ENCODE results near the gene CCL27.

The CCL27 gene

DNA sequence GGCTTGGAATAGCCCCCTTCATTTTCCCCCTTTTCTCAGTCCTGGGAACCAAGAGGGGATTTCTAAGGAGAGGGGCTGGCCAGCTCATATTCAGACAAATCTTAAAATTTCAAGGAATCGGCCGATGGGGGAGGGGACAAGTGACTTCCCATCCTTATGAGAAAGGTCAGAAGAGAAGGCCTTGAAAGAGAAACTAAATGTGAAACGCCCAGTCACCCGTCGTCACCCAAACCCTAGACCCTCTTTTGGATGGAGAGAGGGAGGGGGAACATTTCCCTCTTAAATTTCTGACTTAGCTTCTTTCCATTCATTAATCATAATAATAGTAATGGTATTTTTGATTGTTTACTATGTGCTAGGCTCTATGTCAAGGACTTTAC, 29.5 kb upstream of the CCL27 start:
- H3K4me3 ChIP-seq (ENCODE audit: low read depth, low read length), result no peak overlapping the region
- no peaks in the 10 kb centered on the region for H3K36me3 ChIP-seq (ENCODE audit: insufficient read depth, low read length)
- no peaks in the 10 kb centered on the region for H3K27me3 ChIP-seq (ENCODE audit: insufficient read depth, low read length)
- no peak overlapping the region for H2AFZ ChIP-seq (ENCODE audit: low read length, unreplicated experiment)
- H3K79me2 ChIP-seq (ENCODE audit: control insufficient read depth, insufficient read depth, low read length, unreplicated experiment), result no peaks in the 10 kb centered on the region
- H3K27ac ChIP-seq (ENCODE audit: low read depth, low read length), result no peak overlapping the region
- H3K4me1 ChIP-seq (ENCODE audit: control insufficient read depth, insufficient read depth, low read length, unreplicated experiment), result peaks cover 2% of the 10 kb centered on the region

GRCh38 chr9:34690983-34691935, 28.8 kb upstream of the CCL27 start, which contains the start of gene CCL19:
Gene CCL19, minus strand, starts transcription at chr9:34691276. Its CDS starts 137 bp downstream, at chr9:34691139.
- Histone ChIP-seq H3K4me1 (ENCODE audit: control insufficient read depth, insufficient read depth, low read length, unreplicated experiment) (peaks cover 8% of the 10 kb centered on the region), H2AFZ (ENCODE audit: low read length, unreplicated experiment) (no peak within 1 kb of the TSS), H3K27ac (ENCODE audit: low read depth, low read length) (no peak within 1 kb of the TSS)

DNA sequence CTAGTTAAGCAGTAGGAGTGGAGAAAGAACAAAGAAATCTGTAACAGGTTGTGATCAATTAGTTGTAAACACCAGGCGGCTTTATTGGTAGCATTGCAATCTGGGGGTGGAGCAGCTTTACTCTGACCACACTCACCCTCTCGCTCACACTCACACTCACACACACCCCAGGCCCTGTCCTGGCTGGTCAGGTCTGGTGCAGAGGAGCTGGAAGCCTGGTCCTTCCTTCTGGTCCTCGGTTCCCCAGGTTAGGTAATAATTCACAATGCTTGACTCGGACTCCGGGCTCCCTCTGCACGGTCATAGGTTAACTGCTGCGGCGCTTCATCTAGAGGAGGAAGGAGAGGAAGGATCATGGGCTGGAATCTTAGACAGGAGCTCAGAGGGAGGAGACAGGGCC, 27.1 kb upstream of the CCL27 start:
- Histone ChIP-seq H3K27me3 (ENCODE audit: insufficient read depth, low read length) (no peaks in the 10 kb centered on the region), H2AFZ (ENCODE audit: low read length, unreplicated experiment) (no peak overlapping the region), H3K4me3 (ENCODE audit: low read depth, low read length) (no peak overlapping the region), H3K27ac (ENCODE audit: low read depth, low read length) (no peak overlapping the region), H3K4me1 (ENCODE audit: control insufficient read depth, insufficient read depth, low read length, unreplicated experiment) (peaks cover 9% of the 10 kb centered on the region), H3K36me3 (ENCODE audit: insufficient read depth, low read length) (no peaks in the 10 kb centered on the region), H3K79me2 (ENCODE audit: control insufficient read depth, insufficient read depth, low read length, unreplicated experiment) (no peaks in the 10 kb centered on the region)

More at GRCh38 chr9:34690983-34691935, 28.8 kb upstream of the CCL27 start, which contains the start of gene CCL19:
- Histone ChIP-seq H3K27me3 (ENCODE audit: insufficient read depth, low read length) (no peaks in the 10 kb centered on the region), H3K36me3 (ENCODE audit: insufficient read depth, low read length) (no peaks in the 10 kb centered on the region), H3K4me3 (ENCODE audit: low read depth, low read length) (no peak within 1 kb of the TSS), H3K79me2 (ENCODE audit: control insufficient read depth, insufficient read depth, low read length, unreplicated experiment) (no peaks in the 10 kb centered on the region)

- H3K79me2 ChIP-seq (ENCODE audit: control insufficient read depth, insufficient read depth, low read length, unreplicated experiment), result no peaks in the 10 kb centered on the region
- no peak overlapping the region for H3K27ac ChIP-seq (ENCODE audit: low read depth, low read length)
- no peak overlapping the region for H2AFZ ChIP-seq (ENCODE audit: low read length, unreplicated experiment)
- H3K4me1 ChIP-seq (ENCODE audit: control insufficient read depth, insufficient read depth, low read length, unreplicated experiment), result peaks cover 9% of the 10 kb centered on the region
- no peaks in the 10 kb centered on the region for H3K36me3 ChIP-seq (ENCODE audit: insufficient read depth, low read length)
- no peak overlapping the region for H3K4me3 ChIP-seq (ENCODE audit: low read depth, low read length)
- no peaks in the 10 kb centered on the region for H3K27me3 ChIP-seq (ENCODE audit: insufficient read depth, low read length)
Observed at GRCh38 chr9:34689116-34689470, 26.6 kb upstream of the CCL27 start.

- no peak overlapping the region for H2AFZ ChIP-seq (ENCODE audit: low read length, unreplicated experiment)
- no peak overlapping the region for H3K27ac ChIP-seq (ENCODE audit: low read depth, low read length)
- H3K79me2 ChIP-seq (ENCODE audit: control insufficient read depth, insufficient read depth, low read length, unreplicated experiment), result no peaks in the 10 kb centered on the region
- peaks cover 9% of the 10 kb centered on the region for H3K4me1 ChIP-seq (ENCODE audit: control insufficient read depth, insufficient read depth, low read length, unreplicated experiment)
- H3K27me3 ChIP-seq (ENCODE audit: insufficient read depth, low read length), result no peaks in the 10 kb centered on the region
- no peak overlapping the region for H3K4me3 ChIP-seq (ENCODE audit: low read depth, low read length)
- H3K36me3 ChIP-seq (ENCODE audit: insufficient read depth, low read length), result no peaks in the 10 kb centered on the region
Observed at GRCh38 chr9:34688329-34689115, 26.1 kb upstream of the CCL27 start.

- H3K36me3 ChIP-seq (ENCODE audit: insufficient read depth, low read length), result no peaks in the 10 kb centered on the region
- no peaks in the 10 kb centered on the region for H3K27me3 ChIP-seq (ENCODE audit: insufficient read depth, low read length)
- H2AFZ ChIP-seq (ENCODE audit: low read length, unreplicated experiment), result no peak overlapping the region
- peaks cover 9% of the 10 kb centered on the region for H3K4me1 ChIP-seq (ENCODE audit: control insufficient read depth, insufficient read depth, low read length, unreplicated experiment)
- H3K27ac ChIP-seq (ENCODE audit: low read depth, low read length), result no peak overlapping the region
- H3K79me2 ChIP-seq (ENCODE audit: control insufficient read depth, insufficient read depth, low read length, unreplicated experiment), result no peaks in the 10 kb centered on the region
- no peak overlapping the region for H3K4me3 ChIP-seq (ENCODE audit: low read depth, low read length)
Observed at GRCh38 chr9:34687276-34688030, 25.0 kb upstream of the CCL27 start.

DNA sequence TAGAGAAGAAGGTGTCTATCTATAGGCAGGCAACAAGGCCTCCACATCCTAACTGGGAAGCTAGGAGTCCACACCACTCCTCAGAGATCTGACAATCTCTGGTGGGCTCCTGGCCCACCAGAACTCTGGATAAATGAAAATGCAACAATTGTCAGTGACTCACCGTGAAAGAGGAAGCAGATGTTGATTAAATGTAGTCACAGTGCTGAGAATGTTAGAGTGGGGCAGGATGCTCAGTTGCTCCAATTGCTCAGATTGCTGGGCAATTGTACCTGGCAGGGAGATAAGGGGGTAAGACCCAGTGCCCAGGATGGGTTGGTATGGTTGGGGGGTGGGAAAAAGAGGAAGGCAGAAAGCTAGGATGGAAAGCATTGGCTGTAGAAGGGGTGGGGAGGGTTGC, 24.3 kb upstream of the CCL27 start:
- Histone ChIP-seq H2AFZ (ENCODE audit: low read length, unreplicated experiment) (no peak overlapping the region), H3K4me1 (ENCODE audit: control insufficient read depth, insufficient read depth, low read length, unreplicated experiment) (peaks cover 9% of the 10 kb centered on the region), H3K36me3 (ENCODE audit: insufficient read depth, low read length) (no peaks in the 10 kb centered on the region), H3K27me3 (ENCODE audit: insufficient read depth, low read length) (no peaks in the 10 kb centered on the region), H3K4me3 (ENCODE audit: low read depth, low read length) (no peak overlapping the region), H3K79me2 (ENCODE audit: control insufficient read depth, insufficient read depth, low read length, unreplicated experiment) (no peaks in the 10 kb centered on the region), H3K27ac (ENCODE audit: low read depth, low read length) (no peak overlapping the region)

- Histone ChIP-seq H3K27me3 (ENCODE audit: insufficient read depth, low read length) (no peaks in the 10 kb centered on the region), H3K36me3 (ENCODE audit: insufficient read depth, low read length) (no peaks in the 10 kb centered on the region), H3K4me3 (ENCODE audit: low read depth, low read length) (no peak overlapping the region), H3K79me2 (ENCODE audit: control insufficient read depth, insufficient read depth, low read length, unreplicated experiment) (no peaks in the 10 kb centered on the region), H3K4me1 (ENCODE audit: control insufficient read depth, insufficient read depth, low read length, unreplicated experiment) (peaks cover 9% of the 10 kb centered on the region), H2AFZ (ENCODE audit: low read length, unreplicated experiment) (no peak overlapping the region), H3K27ac (ENCODE audit: low read depth, low read length) (no peak overlapping the region)
Observed at GRCh38 chr9:34686231-34686630, 23.8 kb upstream of the CCL27 start.

DNA sequence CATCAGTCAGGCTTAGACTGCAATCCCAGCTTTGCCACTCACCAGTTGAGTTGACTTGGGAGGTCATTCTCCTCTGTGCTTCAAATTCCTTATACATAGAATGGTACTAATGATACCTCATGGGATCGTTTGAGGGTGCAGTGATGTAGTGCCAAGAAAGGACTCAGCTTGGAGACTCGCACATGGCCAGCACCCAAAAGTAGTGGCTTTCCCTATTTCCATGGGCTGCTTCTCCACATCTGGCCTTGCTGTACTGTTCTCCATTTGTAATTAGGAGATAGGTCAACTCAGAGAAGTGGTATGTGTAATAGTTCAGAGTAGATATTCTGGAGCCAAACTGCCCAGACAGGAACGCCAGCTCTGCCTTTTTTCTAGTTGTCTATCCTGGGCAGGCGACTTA, 23.1 kb upstream of the CCL27 start:
- Histone ChIP-seq H3K36me3 (ENCODE audit: insufficient read depth, low read length) (peaks cover 6% of the 10 kb centered on the region; the same call in 1 of the 2 replicates), H3K27me3 (ENCODE audit: insufficient read depth, low read length) (no peaks in the 10 kb centered on the region), H3K4me3 (ENCODE audit: low read depth, low read length) (no peak overlapping the region), H3K4me1 (ENCODE audit: control insufficient read depth, insufficient read depth, low read length, unreplicated experiment) (peaks cover 9% of the 10 kb centered on the region), H2AFZ (ENCODE audit: low read length, unreplicated experiment) (no peak overlapping the region), H3K79me2 (ENCODE audit: control insufficient read depth, insufficient read depth, low read length, unreplicated experiment) (no peaks in the 10 kb centered on the region), H3K27ac (ENCODE audit: low read depth, low read length) (no peak overlapping the region)

DNA sequence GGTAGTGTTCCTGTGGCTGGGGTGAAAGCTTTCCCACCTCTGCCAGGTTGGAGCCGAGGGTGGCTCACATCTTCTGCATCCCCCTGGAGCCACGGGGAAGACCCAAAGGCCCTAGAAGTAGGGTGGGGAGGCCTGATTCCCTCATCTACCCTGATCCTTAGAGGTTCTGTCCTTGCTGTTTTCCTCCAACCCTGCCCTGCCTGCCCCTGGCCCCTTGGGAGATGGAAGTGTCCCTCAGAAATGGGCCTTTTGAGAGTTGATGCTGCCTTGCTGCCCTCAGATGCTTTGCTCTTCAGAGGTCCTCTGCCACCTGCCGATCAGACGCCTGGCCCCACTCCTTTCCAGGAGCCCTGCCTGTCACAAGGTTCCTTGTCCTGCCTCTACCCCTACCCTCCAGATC, 22.4 kb upstream of the CCL27 start:
- no peaks in the 10 kb centered on the region for H3K79me2 ChIP-seq (ENCODE audit: control insufficient read depth, insufficient read depth, low read length, unreplicated experiment)
- peaks cover 9% of the 10 kb centered on the region for H3K4me1 ChIP-seq (ENCODE audit: control insufficient read depth, insufficient read depth, low read length, unreplicated experiment)
- peaks cover 6% of the 10 kb centered on the region; the same call in 1 of the 2 replicates for H3K36me3 ChIP-seq (ENCODE audit: insufficient read depth, low read length)
- no peak overlapping the region for H2AFZ ChIP-seq (ENCODE audit: low read length, unreplicated experiment)
- H3K4me3 ChIP-seq (ENCODE audit: low read depth, low read length), result no peak overlapping the region
- H3K27me3 ChIP-seq (ENCODE audit: insufficient read depth, low read length), result no peaks in the 10 kb centered on the region
- no peak overlapping the region for H3K27ac ChIP-seq (ENCODE audit: low read depth, low read length)

All from ACC112 (cell line).